ENCODE results near the gene NXPE4.
"Not testable (repeated sequence)": the region's sequence is repeated elsewhere in the genome, so short reads cannot be mapped to it uniquely, and the experiment has no call there.

Gene NXPE4

GRCh38 chr11:114610550-114610949, 15.0 kb upstream of the NXPE4 start:
- no peak for DNase-seq

- no peak for DNase-seq
Measured at GRCh38 chr11:114609429-114609828, 13.8 kb upstream of the NXPE4 start.

GRCh38 chr11:114608605-114609004, 13.0 kb upstream of the NXPE4 start:
- DNase-seq: not testable (repeated sequence)

GRCh38 chr11:114607753-114608459, 12.3 kb upstream of the NXPE4 start:
- no peak for DNase-seq

GRCh38 chr11:114606802-114607075, 11.2 kb upstream of the NXPE4 start:
- DNase-seq: not testable (repeated sequence)

- DNase-seq: no peak
Measured at GRCh38 chr11:114606003-114606801, 10.6 kb upstream of the NXPE4 start.

- DNase-seq: no peak
Measured at GRCh38 chr11:114605370-114605769, 9.8 kb upstream of the NXPE4 start.

GRCh38 chr11:114604886-114605285, 9.3 kb upstream of the NXPE4 start:
- no peak for DNase-seq

- DNase-seq: no peak
Measured at GRCh38 chr11:114604179-114604813, 8.7 kb upstream of the NXPE4 start.

- DNase-seq: not testable (repeated sequence)
Measured at GRCh38 chr11:114603151-114603550, 7.6 kb upstream of the NXPE4 start.

GRCh38 chr11:114598461-114598860, 2.9 kb upstream of the NXPE4 start:
- DNase-seq: no peak

- DNase-seq: no peak
Measured at GRCh38 chr11:114596175-114596919, 761 bp upstream of the NXPE4 start.

- no peak for DNase-seq
Measured at GRCh38 chr11:114594703-114595102, 883 bp downstream of the NXPE4 start.

GRCh38 chr11:114587398-114587953, 8.1 kb downstream of the NXPE4 start:
- no peak for DNase-seq

GRCh38 chr11:114586797-114587196, 8.8 kb downstream of the NXPE4 start:
- DNase-seq: no peak

- DNase-seq: no peak
Measured at GRCh38 chr11:114571712-114572111, 23.9 kb downstream of the NXPE4 start.

GRCh38 chr11:114569801-114570200, 25.8 kb downstream of the NXPE4 start:
- no peak for DNase-seq

GRCh38 chr11:114566276-114566675, 29.3 kb downstream of the NXPE4 start:
- DNase-seq: no peak

GRCh38 chr11:114564831-114565230, 30.8 kb downstream of the NXPE4 start:
- DNase-seq: no peak

- no peak for DNase-seq
Measured at GRCh38 chr11:114563077-114563476, 32.5 kb downstream of the NXPE4 start.

- no peak for DNase-seq
Measured at GRCh38 chr11:114562166-114562916, 33.2 kb downstream of the NXPE4 start.

Data from NCI-H146 (cell line).